ENCODE measurements around the gene UBA52.

GRCh38 chr19:18568367-18568766 is 3.3 kb upstream of the UBA52 start:
- no peak for TF ChIP-seq CTCF (IDR thresholded peaks at IDR 0.05)
- TF ChIP-seq POLR2A (IDR thresholded peaks at IDR 0.05) = no peak
- no peak for TF ChIP-seq POLR2AphosphoS5 (IDR thresholded peaks at IDR 0.05)
